ENCODE results near the gene CORO7.
A peak's percentile ranks its signal among the peaks of the same experiment; 100 is the strongest.

Gene CORO7

GRCh38 chr16:4412854-4413253 is 3.5 kb downstream of the CORO7 start:
- peaks cover 2% of the 10 kb centered on the region for H3K36me3 ChIP-seq
- TF ChIP-seq CTCF (IDR thresholded peaks at IDR 0.05; ENCODE audit: low read depth, low read length), result no peak
- H3K9me3 ChIP-seq (ENCODE audit: severe bottlenecking), result no peaks in the 10 kb centered on the region
- no peak overlapping the region for H3K4me3 ChIP-seq (ENCODE audit: low read depth, low read length)
- DNase-seq, result no peak
- H3K27me3 ChIP-seq (ENCODE audit: insufficient read depth, low read depth, severe bottlenecking), result no peaks in the 10 kb centered on the region
- H3K27ac ChIP-seq, result no peak overlapping the region

GRCh38 chr16:4412159-4412558 is 4.2 kb downstream of the CORO7 start:
- Histone ChIP-seq H3K36me3 (peaks cover 2% of the 10 kb centered on the region), H3K4me3 (ENCODE audit: low read depth, low read length) (no peak overlapping the region), H3K27me3 (ENCODE audit: insufficient read depth, low read depth, severe bottlenecking) (no peaks in the 10 kb centered on the region), H3K9me3 (ENCODE audit: severe bottlenecking) (no peaks in the 10 kb centered on the region), H3K27ac (no peak overlapping the region)
- no peak for DNase-seq
- no peak for TF ChIP-seq CTCF (IDR thresholded peaks at IDR 0.05; ENCODE audit: low read depth, low read length)

GRCh38 chr16:4411684-4412083 is 4.7 kb downstream of the CORO7 start:
- Histone ChIP-seq H3K4me3 (ENCODE audit: low read depth, low read length) (no peak overlapping the region), H3K27me3 (ENCODE audit: insufficient read depth, low read depth, severe bottlenecking) (no peaks in the 10 kb centered on the region), H3K36me3 (peaks cover 2% of the 10 kb centered on the region), H3K9me3 (ENCODE audit: severe bottlenecking) (no peaks in the 10 kb centered on the region), H3K27ac (no peak overlapping the region)
- no peak for TF ChIP-seq CTCF (IDR thresholded peaks at IDR 0.05; ENCODE audit: low read depth, low read length)
- no peak for DNase-seq

GRCh38 chr16:4410335-4411075 is 5.9 kb downstream of the CORO7 start:
- DNase-seq, result no peak
- TF ChIP-seq CTCF (IDR thresholded peaks at IDR 0.05; ENCODE audit: low read depth, low read length), result no peak
- Histone ChIP-seq H3K27me3 (ENCODE audit: insufficient read depth, low read depth, severe bottlenecking) (no peaks in the 10 kb centered on the region), H3K9me3 (ENCODE audit: severe bottlenecking) (no peaks in the 10 kb centered on the region), H3K4me3 (ENCODE audit: low read depth, low read length) (no peak overlapping the region), H3K36me3 (peaks cover 2% of the 10 kb centered on the region), H3K27ac (no peak overlapping the region)

GRCh38 chr16:4409081-4409932 is 7.1 kb downstream of the CORO7 start:
- TF ChIP-seq CTCF (IDR thresholded peaks at IDR 0.05; ENCODE audit: low read depth, low read length), result peak; percentile 37
- Histone ChIP-seq H3K4me3 (ENCODE audit: low read depth, low read length) (no peak overlapping the region), H3K27ac (no peak overlapping the region), H3K9me3 (ENCODE audit: severe bottlenecking) (no peaks in the 10 kb centered on the region), H3K27me3 (ENCODE audit: insufficient read depth, low read depth, severe bottlenecking) (no peaks in the 10 kb centered on the region), H3K36me3 (peaks cover 2% of the 10 kb centered on the region)
- no peak for DNase-seq
